ENCODE data around the gene DGLUCY.
"Not testable (repeated sequence)": the region's sequence is repeated elsewhere in the genome, so short reads cannot be mapped to it uniquely, and the experiment has no call there.

DGLUCY gene

GRCh38 chr14:91264151-91265150 lies 150.6 kb downstream of the DGLUCY start:
- DNase-seq = peak; percentile 27

GRCh38 chr14:91265404-91265803 lies 151.5 kb downstream of the DGLUCY start:
- no peak for DNase-seq

GRCh38 chr14:91266276-91266675 lies 152.4 kb downstream of the DGLUCY start:
- not testable (repeated sequence) for DNase-seq

- no peak for DNase-seq
Measured at GRCh38 chr14:91267965-91268437, 154.1 kb downstream of the DGLUCY start.

- DNase-seq = no peak
Measured at GRCh38 chr14:91269076-91269991, 155.5 kb downstream of the DGLUCY start.

GRCh38 chr14:91270188-91270587 lies 156.3 kb downstream of the DGLUCY start:
- no peak for DNase-seq

GRCh38 chr14:91270619-91271018 lies 156.7 kb downstream of the DGLUCY start:
- DNase-seq = no peak

GRCh38 chr14:91271639-91272038 lies 157.8 kb downstream of the DGLUCY start:
- no peak for DNase-seq

- no peak for DNase-seq
Measured at GRCh38 chr14:91272341-91273272, 158.7 kb downstream of the DGLUCY start.

- DNase-seq = no peak
Measured at GRCh38 chr14:91273273-91273884, 159.5 kb downstream of the DGLUCY start.

- DNase-seq = no peak
Measured at GRCh38 chr14:91273885-91274273, 160.0 kb downstream of the DGLUCY start.

- no peak for DNase-seq
Measured at GRCh38 chr14:91274796-91275195, 160.9 kb downstream of the DGLUCY start.
